Small intestine (tissue), 7 donors: Measurements from ENCODE around the gene GALNT13. TPM values are rescaled to one million over a fixed set of nuclear protein-coding genes. Genes with fewer than 3 reads are reported as not detected.

Source experiments
- DNase-seq, 2 donors: peaks; one replicate each; pipeline versions ENCODE4 v3.0.0 to v3.0.0-alpha.2; 2013
- FAIRE-seq: peaks from 2 replicates; lab custom pipeline; 2012; peaks lifted over from hg19 to GRCh38; lab: Jason Lieb, UNC
- H3K27ac ChIP-seq, 3 donors: one replicate each; pipeline ENCODE4 v1.5.1; 2013; ENCODE audit warnings: low read length in 2 of 3, mild to moderate bottlenecking in 2 of 3, control low read depth in 1 of 3, inconsistent platforms in 1 of 3, low read depth in 1 of 3, moderate library complexity in 1 of 3
- H3K27me3 ChIP-seq, 3 donors: one replicate each; pipeline ENCODE4 v1.6.1; 2013; ENCODE audit warnings: low read length in 3 of 3, inconsistent platforms in 1 of 3; ENCODE audit not compliant: control insufficient read depth in 3 of 3, insufficient read depth in 3 of 3
- H3K36me3 ChIP-seq, 3 donors: one replicate each; pipeline ENCODE4 v1.6.1; 2013; ENCODE audit warnings: low read length in 3 of 3, inconsistent platforms in 1 of 3, low read depth in 1 of 3, mild to moderate bottlenecking in 1 of 3, moderate library complexity in 1 of 3; ENCODE audit not compliant: control insufficient read depth in 3 of 3, insufficient read depth in 2 of 3
- H3K4me1 ChIP-seq, 3 donors: one replicate each; pipeline ENCODE4 v1.6.1; 2013; ENCODE audit warnings: low read length in 2 of 3, inconsistent platforms in 1 of 3, low read depth in 1 of 3, mild to moderate bottlenecking in 1 of 3, moderate library complexity in 1 of 3; ENCODE audit not compliant: control insufficient read depth in 3 of 3, insufficient read depth in 2 of 3
- H3K4me3 ChIP-seq, 3 donors: one replicate each; pipeline ENCODE4 v1.5.1; 2013; ENCODE audit warnings: low read length in 3 of 3, control low read depth in 1 of 3, inconsistent platforms in 1 of 3, low read depth in 1 of 3, mild to moderate bottlenecking in 1 of 3, moderate library complexity in 1 of 3
- H3K9me3 ChIP-seq, 2 donors: one replicate each; pipeline ENCODE4 v1.6.1; 2013; ENCODE audit warnings: low read depth in 1 of 2, low read length in 1 of 2; ENCODE audit not compliant: control insufficient read depth in 2 of 2, insufficient read depth in 1 of 2
- WGBS, 3 donors: extraction: QIAGEN DNeasy Blood & Tissue Kit; methylation state at CpG; one replicate each; pipeline ENCODE4 v1.1.7; 2013; 5-methylcytosine and 5-hydroxymethylcytosine counted together
- polyA plus RNA-seq, 4 donors: library from polyadenylated mRNA; stranded (reverse) in 3 of 4; unstranded in 1 of 4; fragments of 200-250 nt in 3 of 4; fragments of 120-200 nt in 1 of 4; gene quantifications; one replicate each; pipeline versions ENCODE4 v1.2.1 to v1.2.3, GENCODE V29; 2013
- donor health status: healthy with polysubstance abuse.
- donor health status: control.
- donor health status: control.
- donor health status: Bipolar disorder and iron deficiency.
- donor health status: healthy.

The GALNT13 gene
- polyA plus RNA-seq, 4 donors, result 0.21 to 4.7 TPM; not detected in 2

- no peaks in the 10 kb centered on the region for H3K36me3 ChIP-seq
- no peaks in the 10 kb centered on the region for H3K9me3 ChIP-seq
- DNase-seq (no peak), FAIRE-seq (no peak)
- no peaks in the 10 kb centered on the region for H3K27me3 ChIP-seq
- no peaks in the 10 kb centered on the region for H3K4me1 ChIP-seq
- WGBS, 3 donors, result 49 to 75% (median 64%) methylated on average over 4 of the region's 4 CpGs
- H3K4me3 ChIP-seq, result no peak overlapping the region
- no peak overlapping the region for H3K27ac ChIP-seq
Observed at GRCh38 chr2:154097833-154098398, 226.2 kb downstream of the GALNT13 start.

GRCh38 chr2:154120706-154121105, 249.0 kb downstream of the GALNT13 start:
- 66 to 76% (median 73%) methylated on average over 2 of the region's 2 CpGs for WGBS, 3 donors
- no peaks in the 10 kb centered on the region for H3K27me3 ChIP-seq
- H3K27ac ChIP-seq, result no peak overlapping the region
- H3K4me1 ChIP-seq, result no peaks in the 10 kb centered on the region
- FAIRE-seq, result no peak
- H3K36me3 ChIP-seq, result no peaks in the 10 kb centered on the region
- H3K4me3 ChIP-seq, result no peak overlapping the region
- H3K9me3 ChIP-seq, result peaks cover 0 to 12% of the 10 kb centered on the region in 2 donors
- DNase-seq, result no peak

GRCh38 chr2:154125891-154126290, 254.2 kb downstream of the GALNT13 start:
- DNase-seq (no peak), FAIRE-seq (no peak)
- no peak overlapping the region for H3K27ac ChIP-seq
- H3K36me3 ChIP-seq, result no peaks in the 10 kb centered on the region
- H3K4me3 ChIP-seq, result no peak overlapping the region
- H3K4me1 ChIP-seq, result no peaks in the 10 kb centered on the region
- no peaks in the 10 kb centered on the region for H3K9me3 ChIP-seq
- no peaks in the 10 kb centered on the region for H3K27me3 ChIP-seq

GRCh38 chr2:154130821-154131220, 259.1 kb downstream of the GALNT13 start:
- H3K9me3 ChIP-seq, result no peaks in the 10 kb centered on the region
- DNase-seq, result no peak
- no peak for FAIRE-seq
- WGBS, 3 donors, result 76 to 88% (median 84%) methylated on average over 1 of the region's 1 CpG
- H3K4me3 ChIP-seq, result no peak overlapping the region
- no peaks in the 10 kb centered on the region for H3K36me3 ChIP-seq
- no peaks in the 10 kb centered on the region for H3K4me1 ChIP-seq
- H3K27me3 ChIP-seq, result no peaks in the 10 kb centered on the region
- H3K27ac ChIP-seq, result no peak overlapping the region

GRCh38 chr2:154132827-154133226, 261.1 kb downstream of the GALNT13 start:
- 57 to 71% (median 61%) methylated on average over 2 of the region's 2 CpGs for WGBS, 3 donors
- DNase-seq (no peak), FAIRE-seq (no peak)
- Histone ChIP-seq H3K36me3 (no peaks in the 10 kb centered on the region), H3K27me3 (no peaks in the 10 kb centered on the region), H3K4me1 (no peaks in the 10 kb centered on the region), H3K9me3 (no peaks in the 10 kb centered on the region), H3K4me3 (no peak overlapping the region), H3K27ac (no peak overlapping the region)

GRCh38 chr2:154133823-154134222, 262.1 kb downstream of the GALNT13 start:
- Histone ChIP-seq H3K27ac (no peak overlapping the region), H3K27me3 (no peaks in the 10 kb centered on the region), H3K4me1 (no peaks in the 10 kb centered on the region), H3K9me3 (no peaks in the 10 kb centered on the region), H3K36me3 (no peaks in the 10 kb centered on the region), H3K4me3 (no peak overlapping the region)
- no peak for DNase-seq
- 35 to 64% (median 60%) methylated on average over 3 of the region's 3 CpGs for WGBS, 3 donors
- FAIRE-seq, result no peak

GRCh38 chr2:154140249-154141025, 268.7 kb downstream of the GALNT13 start:
- DNase-seq, result no peak
- Histone ChIP-seq H3K27me3 (no peaks in the 10 kb centered on the region), H3K36me3 (no peaks in the 10 kb centered on the region), H3K4me3 (no peak overlapping the region), H3K9me3 (no peaks in the 10 kb centered on the region), H3K4me1 (no peaks in the 10 kb centered on the region), H3K27ac (no peak overlapping the region)
- WGBS, 3 donors, result 83 to 86% (median 84%) methylated on average over 4 of the region's 4 CpGs
- FAIRE-seq, result no peak

- Histone ChIP-seq H3K27ac (no peak overlapping the region), H3K36me3 (no peaks in the 10 kb centered on the region), H3K4me1 (no peaks in the 10 kb centered on the region), H3K4me3 (no peak overlapping the region), H3K27me3 (no peaks in the 10 kb centered on the region), H3K9me3 (no peaks in the 10 kb centered on the region)
- no peak for FAIRE-seq
- no peak for DNase-seq
- WGBS, 3 donors, result 81 to 83% (median 81%) methylated on average over 2 of the region's 2 CpGs
Observed at GRCh38 chr2:154142480-154142879, 270.8 kb downstream of the GALNT13 start.
